ENCODE data around the gene TRAPPC8. TPM values are rescaled to one million over a fixed set of nuclear protein-coding genes. Genes with fewer than 3 reads are reported as not detected.
"Not testable (repeated sequence)": the region's sequence is repeated elsewhere in the genome, so short reads cannot be mapped to it uniquely, and the experiment has no call there.

TRAPPC8 gene
- polyA plus RNA-seq, 2 of the 4 experiments (the other 2 are of a cell fraction), result 12.2 to 41.8 TPM

- H3K4me3 ChIP-seq; H3K9me3 ChIP-seq; ATAC-seq; DNase-seq (ENCODE audit: low read depth in 1 of 2, low spot score in 1 of 2); H3K4me2 ChIP-seq; H3K4me1 ChIP-seq; POLR2A ChIA-PET; H3K27ac ChIP-seq; FAIRE-seq: not testable (repeated sequence)
- CTCF ChIA-PET, result interaction anchor here (0.7 kb wide), 1 partner anchor 272 kb away, joined by 3 read pairs; no protein-coding TSS in a partner anchor
- WGBS (ENCODE audit: missing lambda C conversion rate), result 37% methylated on average over 2 of the region's 5 CpGs
Observed at GRCh38 chr18:31799257-31799656, 143.7 kb downstream of the TRAPPC8 start.

DNA sequence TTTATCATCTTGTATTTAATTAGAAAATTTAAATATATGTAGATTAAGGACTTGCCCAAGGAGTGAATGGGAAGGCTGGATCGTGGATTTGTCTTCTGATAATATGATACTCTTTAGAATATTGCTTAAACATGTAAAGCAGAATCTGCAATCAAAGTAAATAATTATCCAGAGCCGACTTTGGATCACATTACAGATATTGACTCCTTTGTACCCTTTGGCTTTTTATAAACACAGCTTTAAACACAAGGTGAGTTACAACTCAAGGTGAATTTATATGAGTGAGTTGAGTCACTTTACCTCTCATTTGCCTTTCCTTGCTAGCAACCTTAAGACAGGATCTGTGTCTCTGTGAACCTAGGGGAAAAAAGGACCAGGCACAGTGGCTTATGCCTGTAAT, 144.5 kb downstream of the TRAPPC8 start:
- TF ChIP-seq, protein P1, sequence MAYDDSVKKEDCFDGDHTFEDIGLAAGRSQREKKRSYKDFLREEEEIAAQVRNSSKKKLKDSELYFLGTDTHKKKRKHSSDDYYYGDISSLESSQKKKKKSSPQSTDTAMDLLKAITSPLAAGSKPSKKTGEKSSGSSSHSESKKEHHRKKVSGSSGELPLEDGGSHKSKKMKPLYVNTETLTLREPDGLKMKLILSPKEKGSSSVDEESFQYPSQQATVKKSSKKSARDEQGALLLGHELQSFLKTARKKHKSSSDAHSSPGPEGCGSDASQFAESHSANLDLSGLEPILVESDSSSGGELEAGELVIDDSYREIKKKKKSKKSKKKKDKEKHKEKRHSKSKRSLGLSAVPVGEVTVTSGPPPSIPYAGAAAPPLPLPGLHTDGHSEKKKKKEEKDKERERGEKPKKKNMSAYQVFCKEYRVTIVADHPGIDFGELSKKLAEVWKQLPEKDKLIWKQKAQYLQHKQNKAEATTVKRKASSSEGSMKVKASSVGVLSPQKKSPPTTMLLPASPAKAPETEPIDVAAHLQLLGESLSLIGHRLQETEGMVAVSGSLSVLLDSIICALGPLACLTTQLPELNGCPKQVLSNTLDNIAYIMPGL (CRISPR knock-in tag; IDR thresholded peaks at IDR 0.05; ENCODE audit: borderline replicate concordance), result no peak
- TF ChIP-seq ZFP36 (IDR thresholded peaks at IDR 0.05; ENCODE audit: borderline replicate concordance, partially characterized antibody), result no peak
- no peak for TF ChIP-seq ELK1 (IDR thresholded peaks at IDR 0.05; ENCODE audit: low read depth, low read length)
- no peak for TF ChIP-seq KDM1A (IDR thresholded peaks at IDR 0.05; ENCODE audit: low read depth)
- TF ChIP-seq POLR2AphosphoS2 (conservative IDR thresholded peaks at IDR 0.05; ENCODE audit: low read length), result no peak
- no peak for TF ChIP-seq GATA3 (IDR thresholded peaks at IDR 0.05; ENCODE audit: borderline replicate concordance)
- no peak for TF ChIP-seq ZSCAN20 (CRISPR knock-in tag; IDR thresholded peaks at IDR 0.05)
- no peak for TF ChIP-seq SMC3 (IDR thresholded peaks at IDR 0.05)
- no peak for TF ChIP-seq EHF (CRISPR knock-in tag; IDR thresholded peaks at IDR 0.05)
- no peak for TF ChIP-seq FOSL2 (IDR thresholded peaks at IDR 0.05)
- no peak for TF ChIP-seq FOSL2 (CRISPR knock-in tag; IDR thresholded peaks at IDR 0.05)
- TF ChIP-seq, protein P2, sequence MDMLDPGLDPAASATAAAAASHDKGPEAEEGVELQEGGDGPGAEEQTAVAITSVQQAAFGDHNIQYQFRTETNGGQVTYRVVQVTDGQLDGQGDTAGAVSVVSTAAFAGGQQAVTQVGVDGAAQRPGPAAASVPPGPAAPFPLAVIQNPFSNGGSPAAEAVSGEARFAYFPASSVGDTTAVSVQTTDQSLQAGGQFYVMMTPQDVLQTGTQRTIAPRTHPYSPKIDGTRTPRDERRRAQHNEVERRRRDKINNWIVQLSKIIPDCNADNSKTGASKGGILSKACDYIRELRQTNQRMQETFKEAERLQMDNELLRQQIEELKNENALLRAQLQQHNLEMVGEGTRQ (IDR thresholded peaks at IDR 0.05), result no peak
- no peak for TF ChIP-seq RNF2 (IDR thresholded peaks at IDR 0.05; ENCODE audit: borderline replicate concordance, low read depth)
- no peak for TF ChIP-seq PBX3 (IDR thresholded peaks at IDR 0.05)
- TF ChIP-seq KDM5A (IDR thresholded peaks at IDR 0.05), result no peak
- no peak for TF ChIP-seq JUN (IDR thresholded peaks at IDR 0.05)
- TF ChIP-seq EP300 (IDR thresholded peaks at IDR 0.05), result no peak

DNA sequence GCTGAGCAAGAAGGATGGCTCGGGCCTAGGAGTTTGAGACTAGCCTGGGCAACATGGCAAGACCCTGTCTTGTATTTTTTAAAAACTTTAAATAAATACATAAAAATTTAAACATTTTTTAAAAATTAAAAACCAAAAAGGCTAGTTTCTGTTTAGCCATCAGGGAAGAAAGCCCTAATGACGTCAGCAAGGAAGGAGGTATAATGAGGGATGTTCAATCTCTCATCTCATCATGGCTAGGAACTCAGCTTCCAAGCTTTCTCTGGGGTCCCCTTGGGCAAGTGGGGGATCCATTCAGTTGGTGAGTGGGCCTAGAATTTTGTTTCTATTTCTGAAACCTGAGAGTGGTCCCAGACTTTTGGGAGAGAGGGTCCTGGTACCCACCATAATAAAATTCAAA, 147.2 kb downstream of the TRAPPC8 start:
- WGBS (ENCODE audit: missing lambda C conversion rate), result 30% methylated on average over 2 of the region's 2 CpGs
- H3K4me1 ChIP-seq, result no peaks in the 10 kb centered on the region
- ATAC-seq, result no peak
- ChIA-PET POLR2A (no interaction called here), CTCF (no interaction called here)
- H3K27ac ChIP-seq, result no peak overlapping the region
- FAIRE-seq, result no peak
- TF ChIP-seq BHLHE40 (IDR thresholded peaks at IDR 0.05; ENCODE audit: low read depth, low read length) (no peak), FOXS1 (CRISPR knock-in tag; IDR thresholded peaks at IDR 0.05) (no peak), RARB (CRISPR knock-in tag; IDR thresholded peaks at IDR 0.05) (no peak), EHF (CRISPR knock-in tag; IDR thresholded peaks at IDR 0.05) (no peak), EHMT2 (IDR thresholded peaks at IDR 0.05; ENCODE audit: low read depth) (no peak), MAX (IDR thresholded peaks at IDR 0.05) (no peak), TP53 (CRISPR knock-in tag; IDR thresholded peaks at IDR 0.05) (no peak)
- no peaks in the 10 kb centered on the region for H3K9me3 ChIP-seq
- no peak for DNase-seq (ENCODE audit: low read depth in 1 of 2, low spot score in 1 of 2)
- no peak overlapping the region for H3K4me3 ChIP-seq
- H3K4me2 ChIP-seq, result no peak overlapping the region

More for the DNA sequence above, 144.5 kb downstream of the TRAPPC8 start:
- H3K9me3 ChIP-seq, result no peaks in the 10 kb centered on the region
- CTCF ChIA-PET, result no interaction called here
- no peaks in the 10 kb centered on the region for H3K4me1 ChIP-seq
- no peak overlapping the region for H3K27ac ChIP-seq
- H3K4me3 ChIP-seq, result no peak overlapping the region
- FAIRE-seq (no peak), DNase-seq (ENCODE audit: low read depth in 1 of 2, low spot score in 1 of 2) (no peak), ATAC-seq (no peak)
- 21% methylated on average over 2 of the region's 2 CpGs for WGBS (ENCODE audit: missing lambda C conversion rate)
- POLR2A ChIA-PET, result no interaction called here
- no peak overlapping the region for H3K4me2 ChIP-seq

All from A549 (cell line).